Measurements from ENCODE around the gene ATP6V0A1. TPM values are rescaled to one million over a fixed set of nuclear protein-coding genes. Genes with fewer than 3 reads are reported as not detected.

The ATP6V0A1 gene
- total and polyA plus RNA-seq, 8 donors, result 13.1 to 435 (median 80.2) TPM

- H3K4me1 ChIP-seq, result peaks cover 19 to 80% (median 57%) of the 10 kb centered on the region in 4 donors
- WGBS, 5 donors, result 38 to 65% (median 57%) methylated on average over 4 to 6 of the region's 6 CpGs
These were observed 37.6 kb upstream of the ATP6V0A1 start for GRCh38 chr17:42421136-42421506.

DNA sequence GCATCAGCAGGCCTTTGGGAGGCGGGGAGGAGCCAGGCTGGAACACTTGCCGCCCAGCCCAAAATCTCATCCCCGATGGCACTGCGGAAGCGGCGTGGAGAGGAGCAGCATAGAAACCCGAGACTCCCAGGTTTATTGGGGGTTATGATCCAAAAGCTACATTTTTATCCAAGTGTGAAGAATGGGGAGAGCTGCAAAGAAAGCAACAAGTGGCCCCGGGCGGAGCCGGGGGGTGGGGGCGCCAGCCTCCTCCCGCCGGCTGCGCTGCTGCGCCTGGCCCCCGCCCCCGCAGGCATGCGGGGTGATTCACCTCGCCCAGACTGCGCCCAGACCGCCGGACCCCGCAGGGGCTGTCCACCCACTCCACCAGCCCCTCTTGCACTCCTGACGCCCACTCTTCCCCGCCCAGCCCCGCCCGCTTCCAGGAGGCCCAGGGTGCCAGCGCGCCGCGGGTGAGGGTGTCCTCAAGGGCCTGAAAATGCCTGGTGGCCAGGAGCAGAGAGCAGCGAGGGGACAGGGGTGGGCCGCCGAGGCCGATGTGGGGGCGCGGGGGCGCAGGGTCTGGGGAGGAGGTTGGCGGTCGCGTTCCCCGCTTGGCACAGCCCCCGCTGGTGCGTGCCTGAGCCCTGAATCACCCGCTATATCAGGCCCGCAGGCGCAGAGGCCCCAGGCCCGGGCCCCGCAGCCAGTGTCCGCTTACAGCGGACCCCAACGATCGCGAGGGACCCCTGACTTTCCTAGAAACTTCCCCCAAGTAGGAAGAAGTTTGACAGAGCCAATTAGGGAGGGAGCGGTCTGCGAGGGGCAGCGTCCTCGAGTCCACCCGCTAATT lies 37.0 kb upstream of the ATP6V0A1 start:
- intact Hi-C loops (cut with DNase I; ENCODE audit: low total_unique reads), result no loop called here
- peak overlapping the region; percentile 61 to 94 (median 91) for H3K27ac ChIP-seq
- H3K36me3 ChIP-seq, result no peaks in the 10 kb centered on the region
- peaks cover 0 to 29% (median 20%) of the 10 kb centered on the region in 3 donors for H3K27me3 ChIP-seq
- peak overlapping the region; percentile 65 to 75 (median 70) for H3K4me3 ChIP-seq
- WGBS, 5 donors, result 3 to 20% (median 11%) methylated on average over 31 to 59 of the region's 59 CpGs
- H3K9me3 ChIP-seq, result no peaks in the 10 kb centered on the region
- TF ChIP-seq EP300 (IDR thresholded peaks at IDR 0.05) (no peak), POLR2AphosphoS5 (IDR thresholded peaks at IDR 0.05) (no peak), POLR2A (IDR thresholded peaks at IDR 0.05) (no peak), CTCF (IDR thresholded peaks at IDR 0.05) (no peak)
- DNase-seq, result peak; percentile 28 to 75
- peaks cover 19 to 73% (median 54%) of the 10 kb centered on the region in 4 donors for H3K4me1 ChIP-seq

More at GRCh38 chr17:42421136-42421506, 37.6 kb upstream of the ATP6V0A1 start:
- peaks cover 0 to 29% (median 20%) of the 10 kb centered on the region in 3 donors for H3K27me3 ChIP-seq
- TF ChIP-seq POLR2AphosphoS5 (IDR thresholded peaks at IDR 0.05) (no peak), POLR2A (IDR thresholded peaks at IDR 0.05) (no peak), EP300 (IDR thresholded peaks at IDR 0.05) (no peak), CTCF (IDR thresholded peaks at IDR 0.05) (no peak)
- intact Hi-C loops (cut with DNase I; ENCODE audit: low total_unique reads), result no loop called here
- no peaks in the 10 kb centered on the region for H3K36me3 ChIP-seq
- H3K4me3 ChIP-seq, result peak overlapping the region; percentile 65 to 75 (median 70)
- H3K27ac ChIP-seq, result peak overlapping the region; percentile 61 to 94 (median 91)
- DNase-seq, result no peak
- H3K9me3 ChIP-seq, result no peaks in the 10 kb centered on the region

GRCh38 chr17:42422412-42422957 lies 36.2 kb upstream of the ATP6V0A1 start:
- no peak for TF ChIP-seq CTCF (IDR thresholded peaks at IDR 0.05)
- TF ChIP-seq POLR2A (IDR thresholded peaks at IDR 0.05), result no peak
- no peak for TF ChIP-seq POLR2AphosphoS5 (IDR thresholded peaks at IDR 0.05)
- TF ChIP-seq EP300 (IDR thresholded peaks at IDR 0.05), result no peak
- Histone ChIP-seq H3K27ac (peak overlapping the region; percentile 61 to 94 (median 91)), H3K36me3 (no peaks in the 10 kb centered on the region), H3K9me3 (no peaks in the 10 kb centered on the region), H3K4me3 (peak overlapping the region; percentile 65 to 75 (median 70)), H3K4me1 (peaks cover 19 to 66% (median 50%) of the 10 kb centered on the region in 4 donors), H3K27me3 (peaks cover 0 to 29% (median 20%) of the 10 kb centered on the region in 3 donors)
- DNase-seq, result peak; percentile 27 to 81
- intact Hi-C loops (cut with DNase I; ENCODE audit: low total_unique reads), result no loop called here
- 0 to 3% (median 1%) methylated on average over 6 to 44 of the region's 44 CpGs for WGBS, 5 donors

DNA sequence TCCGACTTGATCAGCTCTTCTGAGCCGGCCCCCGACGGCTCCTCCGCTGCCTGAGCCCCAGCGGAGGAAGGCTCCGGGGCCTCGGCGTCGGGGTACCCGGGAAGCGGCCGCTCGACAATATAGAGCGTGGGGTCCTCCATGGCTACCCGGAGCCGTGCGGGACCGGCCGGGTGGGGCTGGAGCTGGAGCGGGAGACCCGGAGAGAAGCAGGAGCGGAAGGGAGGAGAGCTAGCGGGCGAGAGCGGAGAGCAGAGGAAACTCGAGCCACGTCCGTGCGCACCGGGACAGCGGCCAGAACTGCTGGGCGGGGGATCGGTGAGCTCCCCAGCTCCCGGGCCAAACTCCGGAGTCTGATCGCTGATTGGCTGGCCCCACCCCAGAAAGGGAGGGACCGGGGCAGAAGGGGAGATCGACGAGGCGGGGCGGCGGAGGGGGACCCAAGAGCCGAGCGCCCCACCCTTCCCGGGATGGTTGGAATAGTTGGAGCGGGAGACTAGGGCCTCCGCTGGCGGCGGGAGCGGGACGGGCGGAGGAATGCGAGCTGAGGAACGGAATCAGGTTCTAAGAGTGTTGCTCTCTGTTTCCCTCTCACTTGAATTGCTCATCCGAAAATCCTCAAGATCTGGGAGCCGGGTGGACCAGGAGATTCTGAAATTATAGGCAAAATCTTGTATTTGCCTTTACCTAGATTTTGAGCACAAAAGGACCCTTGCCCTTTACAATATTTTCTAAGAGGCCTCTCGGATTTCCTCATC lies 35.5 kb upstream of the ATP6V0A1 start, which contains the start of gene CAVIN1:
Gene CAVIN1 (minus strand): TSS at position 299 of the 755 bp plus-strand sequence. CDS start 159 bp downstream, at position 140.
- no peaks in the 10 kb centered on the region for H3K36me3 ChIP-seq
- intact Hi-C loops (cut with DNase I; ENCODE audit: low total_unique reads), result no loop called here
- TF ChIP-seq EP300 (IDR thresholded peaks at IDR 0.05) (no peak), CTCF (IDR thresholded peaks at IDR 0.05) (no peak), POLR2A (IDR thresholded peaks at IDR 0.05) (peak in 2 of 4 donors; percentile 58 to 68), POLR2AphosphoS5 (IDR thresholded peaks at IDR 0.05) (peak; percentile 98 to 99 (median 99))
- H3K27me3 ChIP-seq, result peaks cover 0 to 29% (median 20%) of the 10 kb centered on the region in 3 donors
- 1 to 3% (median 2%) methylated on average over 37 to 58 of the region's 58 CpGs for WGBS, 5 donors
- H3K27ac ChIP-seq, result peak within 1 kb of the TSS; percentile 61 to 94 (median 91)
- peaks cover 17 to 61% (median 48%) of the 10 kb centered on the region in 4 donors for H3K4me1 ChIP-seq
- DNase-seq, result peak; percentile 92 to 98
- no peaks in the 10 kb centered on the region for H3K9me3 ChIP-seq
- H3K4me3 ChIP-seq, result peak within 1 kb of the TSS; percentile 65 to 75 (median 70)
